ENCODE data around the gene SLC39A9.

SLC39A9 gene, protein sequence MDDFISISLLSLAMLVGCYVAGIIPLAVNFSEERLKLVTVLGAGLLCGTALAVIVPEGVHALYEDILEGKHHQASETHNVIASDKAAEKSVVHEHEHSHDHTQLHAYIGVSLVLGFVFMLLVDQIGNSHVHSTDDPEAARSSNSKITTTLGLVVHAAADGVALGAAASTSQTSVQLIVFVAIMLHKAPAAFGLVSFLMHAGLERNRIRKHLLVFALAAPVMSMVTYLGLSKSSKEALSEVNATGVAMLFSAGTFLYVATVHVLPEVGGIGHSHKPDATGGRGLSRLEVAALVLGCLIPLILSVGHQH

DNA sequence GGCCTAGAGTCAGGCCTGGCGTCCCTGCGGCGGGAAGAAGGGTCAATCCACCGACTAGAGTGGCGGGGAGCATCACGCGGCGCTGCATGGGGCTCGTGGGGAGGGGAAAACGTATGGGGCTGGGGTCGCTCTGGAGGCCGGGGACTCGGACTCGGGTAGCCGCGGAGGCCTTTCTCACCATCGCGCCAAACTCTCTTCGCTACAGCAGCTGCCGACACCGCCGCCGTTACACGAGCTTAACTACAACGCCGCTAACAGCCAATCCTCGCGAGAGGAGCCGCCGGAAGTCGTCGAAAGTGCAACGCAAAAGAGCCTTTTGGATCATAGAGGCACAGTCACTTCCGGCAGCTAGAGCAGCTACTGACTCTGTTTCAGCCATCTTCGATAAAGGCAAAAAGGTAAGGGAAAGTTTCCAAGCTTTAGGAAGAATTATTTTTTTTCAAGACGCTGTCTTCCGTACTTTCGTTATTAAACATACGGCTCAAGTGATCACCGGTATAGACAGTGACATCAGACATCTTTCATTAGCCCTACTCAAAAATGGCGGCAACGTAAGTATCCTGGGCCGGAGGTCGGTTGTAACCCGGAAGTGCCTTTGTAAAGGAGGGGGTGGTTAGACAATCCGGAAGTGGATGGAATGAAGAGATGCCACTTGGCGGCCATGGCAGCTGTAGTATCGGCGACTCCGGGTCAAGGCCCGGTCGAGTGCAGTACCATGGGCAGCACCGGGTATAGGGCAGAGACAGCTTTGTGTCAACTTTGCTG lies at the start of gene SLC39A9, which contains the start of gene ERH:
TSS of gene SLC39A9 (plus strand) at position 640 of the 765 bp plus-strand sequence. CDS start 678 bp downstream, outside the sequence.
TSS of gene ERH (minus strand) at position 247 of the 765 bp plus-strand sequence. CDS start at position 181, 66 bp downstream.
- Histone ChIP-seq H3K27ac (peak within 1 kb of the TSS; percentile 98), H3K27me3 (ENCODE audit: insufficient read depth, low read depth, severe bottlenecking) (no peaks in the 10 kb centered on the region), H3K36me3 (peaks cover 46% of the 10 kb centered on the region), H3K9me3 (ENCODE audit: severe bottlenecking) (no peaks in the 10 kb centered on the region), H3K4me3 (ENCODE audit: low read depth, low read length) (peak within 1 kb of the TSS; percentile 93)
- TF ChIP-seq, protein P1, sequence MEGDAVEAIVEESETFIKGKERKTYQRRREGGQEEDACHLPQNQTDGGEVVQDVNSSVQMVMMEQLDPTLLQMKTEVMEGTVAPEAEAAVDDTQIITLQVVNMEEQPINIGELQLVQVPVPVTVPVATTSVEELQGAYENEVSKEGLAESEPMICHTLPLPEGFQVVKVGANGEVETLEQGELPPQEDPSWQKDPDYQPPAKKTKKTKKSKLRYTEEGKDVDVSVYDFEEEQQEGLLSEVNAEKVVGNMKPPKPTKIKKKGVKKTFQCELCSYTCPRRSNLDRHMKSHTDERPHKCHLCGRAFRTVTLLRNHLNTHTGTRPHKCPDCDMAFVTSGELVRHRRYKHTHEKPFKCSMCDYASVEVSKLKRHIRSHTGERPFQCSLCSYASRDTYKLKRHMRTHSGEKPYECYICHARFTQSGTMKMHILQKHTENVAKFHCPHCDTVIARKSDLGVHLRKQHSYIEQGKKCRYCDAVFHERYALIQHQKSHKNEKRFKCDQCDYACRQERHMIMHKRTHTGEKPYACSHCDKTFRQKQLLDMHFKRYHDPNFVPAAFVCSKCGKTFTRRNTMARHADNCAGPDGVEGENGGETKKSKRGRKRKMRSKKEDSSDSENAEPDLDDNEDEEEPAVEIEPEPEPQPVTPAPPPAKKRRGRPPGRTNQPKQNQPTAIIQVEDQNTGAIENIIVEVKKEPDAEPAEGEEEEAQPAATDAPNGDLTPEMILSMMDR (IDR thresholded peaks at IDR 0.05; ENCODE audit: low read depth, low read length), result no peak
- peak; percentile 94 for DNase-seq

DNA sequence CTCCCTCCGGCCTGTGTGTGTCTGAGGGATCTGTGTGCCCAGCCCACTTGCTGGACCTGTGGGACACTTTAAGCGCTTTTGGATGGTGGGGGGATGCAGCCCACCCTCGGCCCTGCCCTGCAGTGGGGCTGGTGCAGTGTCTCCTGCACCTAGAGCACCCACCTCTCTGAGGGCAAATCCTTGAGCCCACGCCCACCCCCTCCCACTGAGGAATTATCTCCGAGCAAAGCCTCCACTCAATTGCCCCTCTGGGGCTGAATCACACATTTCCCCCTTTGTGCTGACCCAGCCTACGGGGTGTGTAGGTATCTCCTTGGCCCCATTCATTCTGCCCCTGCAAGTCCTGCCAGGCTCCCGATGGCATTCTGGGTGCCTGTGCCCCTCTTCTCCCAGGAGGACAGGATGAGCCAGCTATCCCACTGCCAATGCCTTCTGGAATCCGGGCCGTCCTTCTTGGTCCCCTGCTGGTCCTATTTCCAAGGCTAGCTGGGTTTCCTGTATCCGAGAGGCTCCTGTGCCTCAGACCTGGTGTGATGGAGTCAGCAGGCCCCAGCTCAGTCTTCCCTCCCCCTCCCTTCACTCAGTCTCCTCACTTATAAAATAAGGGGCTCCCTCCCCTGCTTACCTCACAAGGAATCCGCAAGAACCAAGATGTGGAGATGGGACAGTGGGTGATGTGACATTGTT lies 49.3 kb upstream of the SLC39A9 start:
- TF ChIP-seq, protein P1 (IDR thresholded peaks at IDR 0.05; ENCODE audit: low read depth, low read length), result no peak
- H3K4me3 ChIP-seq (ENCODE audit: low read depth, low read length), result no peak overlapping the region
- no peak overlapping the region for H3K27ac ChIP-seq

DNA sequence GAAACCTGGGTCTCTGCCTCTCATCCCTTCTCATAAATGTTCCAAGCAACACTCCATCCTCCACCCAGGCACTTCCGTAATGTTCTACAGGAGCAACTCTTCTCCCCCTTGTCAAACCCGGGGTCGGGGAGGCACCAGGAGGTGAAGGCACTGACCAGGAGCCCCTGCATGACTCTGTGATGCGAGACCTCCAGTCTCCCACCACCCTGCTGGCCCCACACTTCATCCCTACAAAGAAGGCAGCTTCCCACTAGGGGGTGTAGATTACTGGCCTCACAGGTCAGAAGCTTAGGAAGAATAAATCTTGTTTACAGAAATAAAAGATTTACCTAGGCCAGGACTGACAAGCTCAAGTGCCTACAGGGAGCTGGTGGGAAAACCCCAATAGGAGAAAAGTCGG lies 47.6 kb upstream of the SLC39A9 start:
- DNase-seq, result no peak
- TF ChIP-seq, protein P1 (IDR thresholded peaks at IDR 0.05; ENCODE audit: low read depth, low read length), result no peak
- Histone ChIP-seq H3K27me3 (ENCODE audit: insufficient read depth, low read depth, severe bottlenecking) (no peaks in the 10 kb centered on the region), H3K36me3 (no peaks in the 10 kb centered on the region), H3K27ac (no peak overlapping the region), H3K9me3 (ENCODE audit: severe bottlenecking) (no peaks in the 10 kb centered on the region), H3K4me3 (ENCODE audit: low read depth, low read length) (no peak overlapping the region)

More for the DNA sequence above, 49.3 kb upstream of the SLC39A9 start:
- Histone ChIP-seq H3K9me3 (ENCODE audit: severe bottlenecking) (no peaks in the 10 kb centered on the region), H3K27me3 (ENCODE audit: insufficient read depth, low read depth, severe bottlenecking) (no peaks in the 10 kb centered on the region), H3K36me3 (no peaks in the 10 kb centered on the region)
- DNase-seq, result no peak

DNA sequence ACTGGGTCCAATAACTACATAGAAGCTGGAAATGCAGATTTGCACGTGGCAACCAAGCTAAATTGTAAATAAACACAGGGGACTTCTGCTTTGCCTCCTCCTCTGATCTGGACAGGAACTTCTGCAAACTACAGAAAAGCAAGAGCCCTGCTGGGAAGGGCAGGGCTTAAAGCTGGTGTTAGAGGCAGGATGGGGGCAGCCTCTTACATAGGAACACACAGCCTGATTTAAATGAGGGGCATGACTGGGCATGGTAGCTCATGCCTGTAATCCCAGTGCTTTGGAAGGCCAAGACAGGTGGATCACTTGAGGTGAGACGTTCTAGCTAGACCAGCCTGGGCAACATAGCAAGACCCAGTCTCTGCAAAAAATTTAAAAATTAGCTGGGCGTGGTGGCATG lies 47.1 kb upstream of the SLC39A9 start:
- Histone ChIP-seq H3K36me3 (no peaks in the 10 kb centered on the region), H3K27me3 (ENCODE audit: insufficient read depth, low read depth, severe bottlenecking) (no peaks in the 10 kb centered on the region), H3K9me3 (ENCODE audit: severe bottlenecking) (no peaks in the 10 kb centered on the region), H3K4me3 (ENCODE audit: low read depth, low read length) (no peak overlapping the region), H3K27ac (no peak overlapping the region)
- DNase-seq, result no peak
- TF ChIP-seq, protein P1 (IDR thresholded peaks at IDR 0.05; ENCODE audit: low read depth, low read length), result no peak

DNA sequence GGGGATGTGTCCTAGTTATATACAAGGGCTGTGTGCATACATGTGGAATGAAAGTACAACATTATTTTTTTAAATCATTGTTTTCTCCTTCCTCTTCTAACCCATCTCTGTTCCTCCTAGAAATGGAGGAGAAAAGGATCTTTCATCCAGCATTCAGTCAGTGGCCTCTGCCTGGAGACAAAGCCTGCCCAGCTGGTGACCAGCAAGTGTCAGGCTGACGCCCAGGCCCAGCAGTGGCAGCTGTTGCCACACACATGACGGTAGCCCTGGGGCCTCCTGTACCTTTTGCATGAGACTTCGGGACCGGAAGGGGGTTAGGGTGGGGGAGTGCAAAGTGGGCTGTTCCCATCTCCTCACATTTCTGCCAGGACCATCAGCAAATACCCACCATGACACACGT lies 46.6 kb upstream of the SLC39A9 start:
- no peak for DNase-seq
- Histone ChIP-seq H3K36me3 (no peaks in the 10 kb centered on the region), H3K4me3 (ENCODE audit: low read depth, low read length) (no peak overlapping the region), H3K27me3 (ENCODE audit: insufficient read depth, low read depth, severe bottlenecking) (no peaks in the 10 kb centered on the region), H3K27ac (no peak overlapping the region), H3K9me3 (ENCODE audit: severe bottlenecking) (no peaks in the 10 kb centered on the region)
- TF ChIP-seq, protein P1 (IDR thresholded peaks at IDR 0.05; ENCODE audit: low read depth, low read length), result no peak

Measured in WERI-Rb-1 (cell line).